DMS114 treated with DMSO at 0.1 percent for 48 hours (cell line): ENCODE results near the gene CGNL1.

Experiments
- DNase-seq: peaks from one replicate; lab custom pipeline; 2025; ENCODE audit not compliant: unreplicated experiment; lab: John Stamatoyannopoulos, UW

Gene CGNL1

GRCh38 chr15:57519806-57520205, 143.5 kb downstream of the CGNL1 start:
- DNase-seq, result no peak

DNA sequence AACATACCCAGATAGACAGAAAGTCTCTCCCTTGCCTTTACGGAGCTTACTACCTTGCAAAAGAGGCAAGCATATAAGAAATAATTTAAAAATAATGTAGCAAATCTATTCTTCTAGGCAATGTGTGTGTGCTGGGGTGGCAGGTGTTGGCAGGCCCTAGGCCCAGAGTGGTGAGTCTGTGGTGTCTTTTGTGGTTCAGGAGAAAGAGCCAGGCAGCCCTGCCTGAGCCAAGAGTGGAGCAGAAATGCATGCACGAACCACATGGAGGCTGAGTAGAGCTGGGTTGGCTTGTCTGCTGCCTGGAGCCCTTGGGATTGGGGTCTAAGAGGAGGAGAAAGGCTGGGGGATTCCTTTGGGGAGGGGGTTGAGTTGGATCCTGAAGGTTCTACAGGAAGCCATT, 145.2 kb downstream of the CGNL1 start:
- DNase-seq, result no peak

GRCh38 chr15:57522148-57522547, 145.8 kb downstream of the CGNL1 start:
- DNase-seq, result no peak

DNA sequence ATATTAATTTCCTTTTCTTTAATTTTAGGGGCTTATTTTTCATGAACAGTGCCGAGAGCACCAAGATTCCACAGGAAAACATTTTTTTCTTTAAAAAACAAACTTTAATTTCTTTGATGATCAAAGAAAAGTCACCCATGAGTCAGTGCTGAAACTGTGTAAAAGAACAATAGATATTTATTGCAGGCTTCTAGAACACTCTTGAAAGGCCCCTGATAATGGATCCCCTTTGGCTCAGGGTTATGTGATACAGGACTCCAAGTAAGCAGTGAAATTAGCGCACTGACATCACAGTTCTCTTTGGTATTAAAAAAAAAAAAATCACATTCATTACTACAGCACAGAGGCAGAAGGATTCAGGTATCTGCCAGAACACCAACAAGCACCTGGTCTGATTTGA, 149.3 kb downstream of the CGNL1 start:
- DNase-seq, result no peak

- no peak for DNase-seq
Measured at GRCh38 chr15:57526076-57526475, 149.8 kb downstream of the CGNL1 start.

GRCh38 chr15:57526615-57527014, 150.3 kb downstream of the CGNL1 start:
- no peak for DNase-seq

DNA sequence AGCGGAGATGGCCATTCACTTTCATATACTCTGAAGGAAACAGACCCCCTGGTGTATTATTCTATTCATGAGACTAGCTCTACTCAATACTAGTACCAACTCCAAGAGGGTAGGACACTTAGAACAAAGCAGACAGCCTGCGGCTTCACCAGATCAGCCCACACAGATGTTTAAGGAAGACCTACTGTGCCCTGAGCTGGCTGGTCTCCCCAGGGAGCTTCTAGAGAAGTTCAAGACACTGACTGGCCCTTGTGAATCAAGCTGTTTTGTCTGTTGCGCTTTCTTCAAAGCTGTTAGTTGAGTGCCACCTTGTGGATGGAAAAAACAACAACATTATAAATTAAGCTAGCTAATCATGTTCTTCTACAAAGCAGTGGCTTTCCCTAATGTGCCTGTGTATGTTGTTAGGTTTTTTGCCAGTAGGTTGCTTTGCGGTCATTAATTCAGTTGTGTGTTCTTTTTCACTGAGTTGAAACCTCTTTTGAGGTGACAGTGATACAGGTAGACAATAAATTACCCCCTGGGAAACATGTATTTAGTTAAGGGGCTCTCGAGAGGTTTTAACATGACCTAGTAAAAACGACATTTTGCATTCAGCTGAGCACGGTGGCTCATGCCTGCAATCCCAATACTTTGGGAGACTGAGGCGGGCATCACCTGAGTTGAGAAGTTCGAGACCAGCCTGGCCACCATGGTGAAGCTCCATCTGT, 151.2 kb downstream of the CGNL1 start:
- peak; percentile 70 for DNase-seq

- DNase-seq, result no peak
Measured at GRCh38 chr15:57528940-57529565, 152.7 kb downstream of the CGNL1 start.

- no peak for DNase-seq
Measured at GRCh38 chr15:57529748-57530147, 153.4 kb downstream of the CGNL1 start.

GRCh38 chr15:57532731-57533447, 156.6 kb downstream of the CGNL1 start:
- no peak for DNase-seq

GRCh38 chr15:57533448-57533799, 157.1 kb downstream of the CGNL1 start:
- no peak for DNase-seq

DNA sequence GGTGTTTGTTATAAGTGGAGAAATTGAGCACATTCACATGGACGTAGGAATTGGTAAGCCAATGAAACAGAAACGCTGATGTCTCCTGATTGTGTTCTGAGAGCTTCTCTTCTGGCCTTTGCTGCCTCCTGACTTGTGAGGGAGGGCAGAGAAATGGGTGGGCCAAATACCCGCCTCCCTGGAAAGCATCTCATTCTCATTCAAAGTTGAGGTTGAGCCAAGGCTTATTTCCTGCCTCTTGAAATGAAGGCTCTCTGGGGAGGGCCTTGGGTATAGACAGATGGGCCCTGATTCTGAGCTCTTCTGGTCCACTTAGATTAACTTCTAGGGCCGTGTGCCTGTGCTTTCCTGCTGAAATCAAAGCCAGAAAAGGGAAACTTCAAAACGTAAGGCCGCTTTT, 158.0 kb downstream of the CGNL1 start:
- DNase-seq, result no peak

- no peak for DNase-seq
Measured at GRCh38 chr15:57537072-57537471, 160.8 kb downstream of the CGNL1 start.

DNA sequence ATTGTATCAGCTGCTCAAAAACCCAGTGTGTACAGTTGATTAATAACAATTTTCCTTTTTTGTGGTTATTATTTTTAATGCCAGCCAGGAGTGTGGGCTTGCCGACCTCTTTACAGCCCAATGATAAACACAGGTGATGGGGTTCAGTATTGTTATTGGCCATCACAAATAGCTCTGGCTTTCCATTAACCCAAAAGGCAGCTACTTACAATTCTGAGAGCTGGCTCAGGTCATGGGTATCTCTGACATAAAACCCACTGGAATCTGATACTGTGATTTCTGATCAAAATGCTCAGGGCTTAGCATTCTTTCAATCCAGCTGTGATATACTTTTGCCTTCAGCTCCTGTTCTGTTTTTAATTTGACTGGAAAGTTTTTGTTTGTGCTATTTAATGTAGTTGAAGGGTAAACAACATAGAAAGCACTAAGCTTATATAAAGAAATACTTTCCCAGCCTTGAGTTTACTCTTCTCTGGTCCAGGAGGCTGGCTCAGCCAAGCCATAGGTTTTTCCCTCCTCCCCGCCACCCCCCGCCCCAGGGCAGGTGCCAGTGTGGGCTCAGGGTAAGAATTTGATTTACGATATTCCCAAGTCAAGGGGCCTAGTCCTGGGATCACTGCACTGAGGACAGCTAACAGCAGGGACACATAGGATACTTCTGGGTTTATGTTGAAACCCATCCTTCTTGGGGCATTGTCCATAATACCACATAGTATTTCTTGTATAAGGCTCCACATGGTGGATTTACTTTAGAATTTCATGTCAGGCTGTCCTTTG, 161.4 kb downstream of the CGNL1 start:
- no peak for DNase-seq

DNA sequence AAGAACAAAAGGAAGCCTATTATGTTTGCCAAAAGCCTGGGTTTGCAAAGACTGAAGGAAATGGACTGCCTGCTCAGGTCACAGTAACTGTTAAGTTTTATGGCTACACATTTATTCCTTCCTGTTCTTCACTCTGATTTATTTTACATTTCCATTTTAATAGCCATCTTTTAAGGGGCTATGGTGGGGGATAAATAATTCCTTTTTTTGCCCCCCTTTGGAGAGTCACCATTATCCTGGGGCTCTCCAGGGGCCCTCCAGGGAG, 161.9 kb downstream of the CGNL1 start:
- no peak for DNase-seq

GRCh38 chr15:57538821-57539220, 162.5 kb downstream of the CGNL1 start:
- no peak for DNase-seq

- no peak for DNase-seq
Measured at GRCh38 chr15:57540211-57540610, 163.9 kb downstream of the CGNL1 start.

GRCh38 chr15:57540736-57541135, 164.4 kb downstream of the CGNL1 start:
- DNase-seq, result no peak

GRCh38 chr15:57541271-57541670, 165.0 kb downstream of the CGNL1 start:
- DNase-seq, result no peak

- DNase-seq, result peak; percentile 57
Measured at GRCh38 chr15:57541805-57542504, 165.7 kb downstream of the CGNL1 start.

GRCh38 chr15:57542505-57542817, 166.2 kb downstream of the CGNL1 start:
- DNase-seq, result no peak
